IMR-90 (cell line): Measurements from ENCODE around the gene WASHC2C. TPM values are rescaled to one million over a fixed set of nuclear protein-coding genes. Genes with fewer than 3 reads are reported as not detected.

Experiments used
- ATAC-seq: fragments of 200-7000 bp; cut with Tn5 transposase; 2 replicates; pipeline ENCODE4 v1.9.1; 2020; ENCODE audit warnings: low read depth, mild to moderate bottlenecking, moderate library complexity
- BruUV-seq: library from RNA; stranded (reverse); fragments of 400-500 nt; replicated peaks from 2 replicates; lab custom pipeline; 2021; lab: Mats Ljungman, UMichigan
- CTCF ChIA-PET: fragments of 300-600 bp; formaldehyde crosslinking; extraction: SDS; loops from one replicate; lab custom pipeline; 2021; ENCODE audit warnings: antibody characterized with exemption; lab: Yijun Ruan, JAX
- POLR2A ChIA-PET: fragments of 300-600 bp; sonication (Branson Sonifier 250); formaldehyde crosslinking; loops from one replicate; lab custom pipeline; 2022; ENCODE audit warnings: antibody characterized with exemption; ENCODE audit not compliant: unreplicated experiment; lab: Charles Lee
- DNase-seq: peaks from one replicate; pipeline ENCODE4 v3.0.0; 2013
- H2AFZ ChIP-seq: replicated peaks from 2 replicates; pipeline ENCODE3; 2013; ENCODE audit warnings: low read length, mild to moderate bottlenecking; ENCODE audit not compliant: poor library complexity
- H2AK5ac ChIP-seq: 2 replicates; pipeline ENCODE4 v1.6.1; 2013; ENCODE audit warnings: low read depth, low read length, inconsistent platforms
- H2AK9ac ChIP-seq: replicated peaks from 2 replicates; pipeline ENCODE3; 2013; ENCODE audit warnings: mild to moderate bottlenecking, low read depth, low read length, moderate library complexity; ENCODE audit not compliant: poor library complexity
- H2BK120ac ChIP-seq: 2 replicates; pipeline ENCODE4 v1.6.1; 2013; ENCODE audit warnings: low read depth, low read length, inconsistent platforms
- H2BK15ac ChIP-seq: 3 replicates; pipeline ENCODE4 v1.6.1; 2013; ENCODE audit warnings: low read depth, low read length, inconsistent platforms
- H2BK20ac ChIP-seq: 2 replicates; pipeline ENCODE4 v1.6.1; 2013; ENCODE audit warnings: low read depth, mild to moderate bottlenecking, inconsistent platforms, low read length, moderate library complexity
- H2BK5ac ChIP-seq: 2 replicates; pipeline ENCODE4 v1.6.1; 2013; ENCODE audit warnings: mild to moderate bottlenecking, low read depth, low read length, inconsistent platforms; ENCODE audit not compliant: poor library complexity, severe bottlenecking
- H3K14ac ChIP-seq: replicated peaks from 2 replicates; pipeline ENCODE4 v1.6.1; 2013; ENCODE audit warnings: low read depth, low read length, inconsistent platforms
- H3K18ac ChIP-seq: 2 replicates; pipeline ENCODE4 v1.6.1; 2013; ENCODE audit warnings: low read depth, low read length, control low read depth
- H3K23ac ChIP-seq: 2 replicates; pipeline ENCODE4 v1.6.1; 2013; ENCODE audit warnings: low read depth, low read length, inconsistent platforms
- H3K27ac ChIP-seq: 2 replicates; pipeline ENCODE4 v1.5.1; 2013; ENCODE audit warnings: mild to moderate bottlenecking, control low read depth, low read length; ENCODE audit not compliant: insufficient read depth
- H3K27me3 ChIP-seq: 2 replicates; pipeline ENCODE4 v1.6.1; 2013; ENCODE audit warnings: low read length; ENCODE audit not compliant: control insufficient read depth, insufficient read depth
- H3K36me3 ChIP-seq: 2 replicates; pipeline ENCODE4 v1.6.1; 2013; ENCODE audit warnings: low read length, mixed read lengths; ENCODE audit not compliant: control insufficient read depth, insufficient read depth
- H3K4ac ChIP-seq: 2 replicates; pipeline ENCODE4 v1.6.1; 2013; ENCODE audit warnings: low read depth, low read length, inconsistent platforms
- H3K4me1 ChIP-seq: 2 replicates; pipeline ENCODE4 v1.6.1; 2013; ENCODE audit warnings: low read length, mixed read lengths; ENCODE audit not compliant: control insufficient read depth, insufficient read depth
- H3K4me2 ChIP-seq: 2 replicates; pipeline ENCODE4 v1.6.1; 2013; ENCODE audit warnings: low read depth, mild to moderate bottlenecking, control low read depth, low read length, moderate library complexity
- H3K4me3 ChIP-seq: 2 replicates; pipeline ENCODE4 v1.5.1; 2013; ENCODE audit warnings: low read depth, mild to moderate bottlenecking, control low read depth, low read length, moderate library complexity; ENCODE audit not compliant: insufficient read depth
- H3K56ac ChIP-seq: 2 replicates; pipeline ENCODE4 v1.6.1; 2013; ENCODE audit warnings: low read length, inconsistent platforms; ENCODE audit not compliant: insufficient read depth; ENCODE audit errors: extremely low read depth
- H3K79me1 ChIP-seq, 2 experiments: 2 replicates each; pipeline ENCODE4 v1.6.1; 2013; ENCODE audit warnings: low read length in 2 of 2, inconsistent platforms in 1 of 2, low read depth in 1 of 2
- H3K9ac ChIP-seq: 2 replicates; pipeline ENCODE4 v1.6.1; 2013; ENCODE audit warnings: low read depth, low read length, control low read depth
- H3K9me1 ChIP-seq: 2 replicates; pipeline ENCODE4 v1.6.1; 2013; ENCODE audit warnings: low read length, inconsistent platforms; ENCODE audit not compliant: insufficient read depth
- H3K9me3 ChIP-seq: 2 replicates; pipeline ENCODE4 v1.6.1; 2013; ENCODE audit warnings: low read length; ENCODE audit not compliant: control insufficient read depth, insufficient read depth
- H4K20me1 ChIP-seq: 2 replicates; pipeline ENCODE4 v1.6.1; 2013; ENCODE audit warnings: low read length, inconsistent platforms; ENCODE audit not compliant: insufficient read depth
- H4K5ac ChIP-seq: 2 replicates; pipeline ENCODE4 v1.6.1; 2013; ENCODE audit warnings: mild to moderate bottlenecking, low read depth, low read length, control low read depth
- H4K8ac ChIP-seq, 2 experiments: 2 replicates each; pipeline ENCODE4 v1.6.1; 2013; ENCODE audit warnings: low read depth in 2 of 2, low read length in 2 of 2, control low read depth in 1 of 2, inconsistent platforms in 1 of 2
- H4K91ac ChIP-seq: 2 replicates; pipeline ENCODE4 v1.6.1; 2013; ENCODE audit warnings: low read depth, low read length, inconsistent platforms; ENCODE audit not compliant: insufficient read depth
- CTCF ChIP-seq: conservative IDR thresholded peaks from 2 replicates; pipeline ENCODE4 v1.5.1; 2012; ENCODE audit warnings: mild to moderate bottlenecking, low read depth, low read length, improper control_type of control experiment
- ELK1 ChIP-seq: fragments of 150-350 bp; IDR thresholded peaks from 2 replicates; pipeline ENCODE4 v1.6.1; 2016; ENCODE audit warnings: low read depth, mild to moderate bottlenecking, low read length, moderate library complexity, borderline replicate concordance
- MAZ ChIP-seq: IDR thresholded peaks from 2 replicates; pipeline ENCODE4 v1.6.1; 2012; ENCODE audit warnings: low read depth, mild to moderate bottlenecking, low read length, improper control_type of control experiment, moderate library complexity, borderline replicate concordance
- WGBS, 2 experiments: methylation state at CpG; one replicate each; pipeline versions ENCODE4 v1.1.5 to v1.1.7; 2013; ENCODE audit warnings: missing lambda C conversion rate in 2 of 2; ENCODE audit not compliant: insufficient read length in 1 of 2; ENCODE audit errors: extremely low coverage in 2 of 2; 5-methylcytosine and 5-hydroxymethylcytosine counted together
- dilution Hi-C: fragments of 300-500 bp; cut with HindIII; formaldehyde crosslinking; loops from one replicate; pipeline ENCODE4 v1.14.3; 2018; ENCODE audit warnings: low sequenced_read_pairs; ENCODE audit not compliant: unreplicated experiment
- in situ Hi-C: fragments of 300-500 bp; cut with MboI; formaldehyde crosslinking; loops from 3 replicates; pipeline ENCODE4 v1.14.3; 2019; ENCODE audit warnings: low sequenced_read_pairs, inconsistent platforms, mixed read lengths
- intact Hi-C: fragments of 100-400 bp; cut with micrococcal nuclease; formaldehyde crosslinking; loops from 2 replicates; pipeline ENCODE4 v1.10.0; 2022
- polyA plus RNA-seq, 3 experiments: library from polyadenylated mRNA; depleted of rRNA; stranded (reverse); fragments of >200 nt; gene quantifications; 2 replicates each; pipeline ENCODE4 v1.2.3, GENCODE V29; 2012; ENCODE audit warnings: low replicate concordance in 1 of 3
- total RNA-seq: library from RNA; depleted of rRNA; stranded (reverse); fragments of >200 nt; gene quantifications from 2 replicates; pipeline ENCODE4 v1.2.3, GENCODE V29; 2012

The WASHC2C gene
- total and polyA plus RNA-seq, 2 of the 4 experiments (the other 2 are of a cell fraction) = 22.2 to 27.2 TPM

GRCh38 chr10:45817912-45818311 is 90.8 kb downstream of the WASHC2C start:
- no peak overlapping the region for H2AK9ac ChIP-seq
- H3K79me1 ChIP-seq = no peaks in the 10 kb centered on the region
- H2BK15ac ChIP-seq = no peak overlapping the region
- no peak overlapping the region for H2BK120ac ChIP-seq
- no peak overlapping the region for H3K4ac ChIP-seq
- H2BK20ac ChIP-seq = no peak overlapping the region
- H3K4me2 ChIP-seq = no peak overlapping the region
- no peaks in the 10 kb centered on the region for H3K4me1 ChIP-seq
- dilution Hi-C loops = no loop called here
- no peak overlapping the region for H3K27ac ChIP-seq
- no peak overlapping the region for H2AFZ ChIP-seq
- H3K9me1 ChIP-seq = 0 out of 2 replicates have a peak, but pooled peaks cover 3% of the 10 kb centered on the region
- in situ Hi-C loops = no loop called here
- H4K91ac ChIP-seq = no peak overlapping the region
- WGBS, 2 experiments = 87% methylated on average over 3 of the region's 3 CpGs; no CpG with 5 or more reads in 1 of the 2 experiments
- no peak overlapping the region for H2AK5ac ChIP-seq
- H4K20me1 ChIP-seq = no peaks in the 10 kb centered on the region
- ChIA-PET CTCF (no interaction called here), POLR2A (no interaction called here)
- no peak for ATAC-seq
- H3K56ac ChIP-seq = no peak overlapping the region
- TF ChIP-seq ELK1 (no peak), MAZ (no peak), CTCF (no peak)
- no peak overlapping the region for H3K18ac ChIP-seq
- no peaks in the 10 kb centered on the region for H3K27me3 ChIP-seq
- no peaks in the 10 kb centered on the region for H3K36me3 ChIP-seq
- no peak overlapping the region for H3K14ac ChIP-seq
- H4K8ac ChIP-seq = no peak overlapping the region
- no peak overlapping the region for H3K9ac ChIP-seq
- intact Hi-C loops = no loop called here
- H3K9me3 ChIP-seq = peaks cover 5% of the 10 kb centered on the region; the same call in 1 of the 2 replicates
- no peak overlapping the region for H3K23ac ChIP-seq
- BruUV-seq = no TSS peak
- H2BK5ac ChIP-seq = no peak overlapping the region
- DNase-seq = no peak
- no peak overlapping the region for H3K4me3 ChIP-seq
- H4K5ac ChIP-seq = no peak overlapping the region
